ENCODE measurements around the gene OR13H1. TPM values are rescaled to one million over a fixed set of nuclear protein-coding genes. Genes with fewer than 3 reads are reported as not detected.

OR13H1 gene
- total and polyA plus RNA-seq, 2 donors (not counting 1 experiment from before 2014, with no cell fraction given) = not detected

GRCh38 chrX:131571348-131571747, 27.5 kb downstream of the OR13H1 start:
- DNase-seq (ENCODE audit: low read depth in 2 of 2) = peak in 1 of 2 donors; percentile 3
- TF ChIP-seq EZH2 (IDR thresholded peaks at IDR 0.05; ENCODE audit: low read length, missing control alignments) (no peak), CTCF (conservative IDR thresholded peaks at IDR 0.05 in 1 of 2, IDR thresholded peaks at IDR 0.05 in 1 of 2; ENCODE audit: low read depth in 1 of 2, low read length in 2 of 2) (no peak)
- no peak overlapping the region for H3K9ac ChIP-seq (ENCODE audit: insufficient read depth, low read length)
- no peaks in the 10 kb centered on the region for H3K4me1 ChIP-seq (ENCODE audit: control insufficient read depth, extremely low read depth, insufficient read depth, low read length)
- H3K4me2 ChIP-seq (ENCODE audit: extremely low read depth, insufficient read depth, low read length) = no peak overlapping the region
- H3K27ac ChIP-seq (ENCODE audit: insufficient read depth, low read length) = no peak overlapping the region
- H3K79me2 ChIP-seq (ENCODE audit: control insufficient read depth, insufficient read depth, low read length) = no peaks in the 10 kb centered on the region
- H3K9me3 ChIP-seq (ENCODE audit: control insufficient read depth, insufficient read depth, low read depth, low read length) = no peaks in the 10 kb centered on the region
- H4K20me1 ChIP-seq (ENCODE audit: control insufficient read depth, extremely low read depth, insufficient read depth, low read length) = no peaks in the 10 kb centered on the region
- no peaks in the 10 kb centered on the region for H3K36me3 ChIP-seq (ENCODE audit: control insufficient read depth, insufficient read depth, low read length)
- H3K27me3 ChIP-seq (ENCODE audit: control insufficient read depth, insufficient read depth, low read length) = no peaks in the 10 kb centered on the region
- H2AFZ ChIP-seq (ENCODE audit: low read length) = no peak overlapping the region
- no peak overlapping the region for H3K4me3 ChIP-seq (replicated peaks in 1 of 4; ENCODE audit: control extremely low read depth in 1 of 4, insufficient read depth in 1 of 4, low read depth in 3 of 4, low read length in 4 of 4)

GRCh38 chrX:131572372-131573014, 28.6 kb downstream of the OR13H1 start:
- Histone ChIP-seq H3K79me2 (ENCODE audit: control insufficient read depth, insufficient read depth, low read length) (no peaks in the 10 kb centered on the region), H4K20me1 (ENCODE audit: control insufficient read depth, extremely low read depth, insufficient read depth, low read length) (no peaks in the 10 kb centered on the region), H3K9ac (ENCODE audit: insufficient read depth, low read length) (no peak overlapping the region), H3K36me3 (ENCODE audit: control insufficient read depth, insufficient read depth, low read length) (no peaks in the 10 kb centered on the region), H3K4me1 (ENCODE audit: control insufficient read depth, extremely low read depth, insufficient read depth, low read length) (no peaks in the 10 kb centered on the region), H3K27me3 (ENCODE audit: control insufficient read depth, insufficient read depth, low read length) (no peaks in the 10 kb centered on the region), H3K4me3 (replicated peaks in 1 of 4; ENCODE audit: control extremely low read depth in 1 of 4, insufficient read depth in 1 of 4, low read depth in 3 of 4, low read length in 4 of 4) (no peak overlapping the region), H3K4me2 (ENCODE audit: extremely low read depth, insufficient read depth, low read length) (no peak overlapping the region), H3K9me3 (ENCODE audit: control insufficient read depth, insufficient read depth, low read depth, low read length) (no peaks in the 10 kb centered on the region), H3K27ac (ENCODE audit: insufficient read depth, low read length) (no peak overlapping the region), H2AFZ (ENCODE audit: low read length) (no peak overlapping the region)
- DNase-seq (ENCODE audit: low read depth in 2 of 2) = peak; percentile 41 to 42
- no peak for TF ChIP-seq EZH2 (IDR thresholded peaks at IDR 0.05; ENCODE audit: low read length, missing control alignments)
- no peak for TF ChIP-seq CTCF (conservative IDR thresholded peaks at IDR 0.05 in 1 of 2, IDR thresholded peaks at IDR 0.05 in 1 of 2; ENCODE audit: low read depth in 1 of 2, low read length in 2 of 2)

GRCh38 chrX:131577413-131577812, 33.5 kb downstream of the OR13H1 start:
- TF ChIP-seq EZH2 (IDR thresholded peaks at IDR 0.05; ENCODE audit: low read length, missing control alignments) (no peak), CTCF (conservative IDR thresholded peaks at IDR 0.05 in 1 of 2, IDR thresholded peaks at IDR 0.05 in 1 of 2; ENCODE audit: low read depth in 1 of 2, low read length in 2 of 2) (no peak)
- Histone ChIP-seq H3K9me3 (ENCODE audit: control insufficient read depth, insufficient read depth, low read depth, low read length) (no peaks in the 10 kb centered on the region), H3K27me3 (ENCODE audit: control insufficient read depth, insufficient read depth, low read length) (no peaks in the 10 kb centered on the region), H3K36me3 (ENCODE audit: control insufficient read depth, insufficient read depth, low read length) (no peaks in the 10 kb centered on the region), H3K79me2 (ENCODE audit: control insufficient read depth, insufficient read depth, low read length) (no peaks in the 10 kb centered on the region), H3K4me1 (ENCODE audit: control insufficient read depth, extremely low read depth, insufficient read depth, low read length) (no peaks in the 10 kb centered on the region), H3K27ac (ENCODE audit: insufficient read depth, low read length) (no peak overlapping the region), H3K4me2 (ENCODE audit: extremely low read depth, insufficient read depth, low read length) (no peak overlapping the region), H4K20me1 (ENCODE audit: control insufficient read depth, extremely low read depth, insufficient read depth, low read length) (no peaks in the 10 kb centered on the region), H3K9ac (ENCODE audit: insufficient read depth, low read length) (no peak overlapping the region), H2AFZ (ENCODE audit: low read length) (no peak overlapping the region), H3K4me3 (replicated peaks in 1 of 4; ENCODE audit: control extremely low read depth in 1 of 4, insufficient read depth in 1 of 4, low read depth in 3 of 4, low read length in 4 of 4) (no peak overlapping the region)
- DNase-seq (ENCODE audit: low read depth in 2 of 2) = no peak
